ENCODE results near the gene ODAD3.

The ODAD3 gene

GRCh38 chr19:11425719-11426457, 9.0 kb downstream of the ODAD3 start:
- no peak overlapping the region for H3K4me3 ChIP-seq (ENCODE audit: low read depth, low read length)
- TF ChIP-seq CTCF (IDR thresholded peaks at IDR 0.05; ENCODE audit: borderline replicate concordance, insufficient read depth, low read depth, low read length), result no peak

GRCh38 chr19:11423791-11424181, 11.1 kb downstream of the ODAD3 start:
- TF ChIP-seq CTCF (IDR thresholded peaks at IDR 0.05; ENCODE audit: borderline replicate concordance, insufficient read depth, low read depth, low read length), result no peak
- H3K4me3 ChIP-seq (ENCODE audit: low read depth, low read length), result no peak overlapping the region

- H3K4me3 ChIP-seq (ENCODE audit: low read depth, low read length), result no peak overlapping the region
- no peak for TF ChIP-seq CTCF (IDR thresholded peaks at IDR 0.05; ENCODE audit: borderline replicate concordance, insufficient read depth, low read depth, low read length)
These were observed 11.6 kb downstream of the ODAD3 start for GRCh38 chr19:11423164-11423790.

GRCh38 chr19:11422163-11423065, 12.5 kb downstream of the ODAD3 start:
- TF ChIP-seq CTCF (IDR thresholded peaks at IDR 0.05; ENCODE audit: borderline replicate concordance, insufficient read depth, low read depth, low read length), result no peak
- H3K4me3 ChIP-seq (ENCODE audit: low read depth, low read length), result peak overlapping the region; percentile 39

- H3K4me3 ChIP-seq (ENCODE audit: low read depth, low read length), result peak overlapping the region; percentile 39
- no peak for TF ChIP-seq CTCF (IDR thresholded peaks at IDR 0.05; ENCODE audit: borderline replicate concordance, insufficient read depth, low read depth, low read length)
These were observed 13.4 kb downstream of the ODAD3 start for GRCh38 chr19:11421371-11422098.

- no peak for TF ChIP-seq CTCF (IDR thresholded peaks at IDR 0.05; ENCODE audit: borderline replicate concordance, insufficient read depth, low read depth, low read length)
- no peak overlapping the region for H3K4me3 ChIP-seq (ENCODE audit: low read depth, low read length)
These were observed 14.2 kb downstream of the ODAD3 start for GRCh38 chr19:11420429-11421370.
